GM12878 (cell line): ENCODE measurements around the gene TGM5. TPM values are rescaled to one million over a fixed set of nuclear protein-coding genes. Genes with fewer than 3 reads are reported as not detected.
A peak's percentile ranks its signal among the peaks of the same experiment; 100 is the strongest.

ENCODE experiments used
- ATAC-seq: fragments of 200-7000 bp; cut with Tn5 transposase; 3 replicates; pipeline ENCODE4 v1.9.1; 2020; ENCODE audit warnings: mild to moderate bottlenecking, moderate library complexity
- BruUV-seq: library from RNA; stranded (reverse); fragments of 400-500 nt; replicated peaks from 2 replicates; lab custom pipeline; 2021; lab: Mats Ljungman, UMichigan
- CTCF ChIA-PET: fragments of 300-600 bp; sonication (Branson Sonifier 250); formaldehyde crosslinking; extraction: SDS; loops from one replicate; lab custom pipeline; 2021; ENCODE audit warnings: inconsistent platforms; lab: Yijun Ruan, JAX
- POLR2A ChIA-PET: fragments of 350-600 bp; formaldehyde crosslinking; extraction: SDS; loops from one replicate; lab custom pipeline; 2021; ENCODE audit warnings: inconsistent platforms; lab: Charles Lee
- RAD21 ChIA-PET: fragments of 300-600 bp; sonication (Branson Sonifier 250); formaldehyde crosslinking; loops from one replicate; lab custom pipeline; 2023; ENCODE audit warnings: antibody characterized with exemption; ENCODE audit not compliant: unreplicated experiment; lab: Charles Lee
- SMC1A ChIA-PET: fragments of 300-600 bp; sonication (Branson Sonifier 250); formaldehyde crosslinking; loops from one replicate; lab custom pipeline; 2023; ENCODE audit not compliant: unreplicated experiment, uncharacterized antibody; lab: Charles Lee
- DNase-seq: peaks from one replicate; pipeline ENCODE4 v3.0.0-alpha.2; 2011; ENCODE audit warnings: low read depth, low spot score
- FAIRE-seq: peaks from 3 replicates; lab custom pipeline; 2011; peaks lifted over from hg19 to GRCh38; lab: Jason Lieb, UNC
- H2AFZ ChIP-seq: 2 replicates; pipeline ENCODE4 v1.6.0; 2011; ENCODE audit warnings: low read depth, low read length, control low read depth; ENCODE audit not compliant: control insufficient read depth
- H3K27ac ChIP-seq: 2 replicates; pipeline ENCODE4 v1.5.1; 2011; ENCODE audit warnings: control low read depth; ENCODE audit not compliant: control insufficient read depth, insufficient read depth
- H3K27me3 ChIP-seq, 2 experiments: replicated peaks in 1 of 2; 2 replicates each; pipeline versions ENCODE4 v1.6.0 to v1.6.1; 2011; ENCODE audit warnings: low read length in 1 of 2; ENCODE audit not compliant: control insufficient read depth in 2 of 2, insufficient read depth in 2 of 2
- H3K36me3 ChIP-seq, 2 experiments: 2 replicates each; pipeline ENCODE4 v1.5.1; 2011; ENCODE audit warnings: low read length in 1 of 2; ENCODE audit not compliant: control insufficient read depth in 2 of 2, insufficient read depth in 2 of 2
- H3K4me1 ChIP-seq: 2 replicates; pipeline ENCODE4 v1.6.1; 2011; ENCODE audit warnings: mild to moderate bottlenecking, low read length, moderate library complexity, mixed read lengths; ENCODE audit not compliant: control insufficient read depth, insufficient read depth
- H3K4me2 ChIP-seq: 2 replicates; pipeline ENCODE4 v1.6.0; 2011; ENCODE audit warnings: control low read depth; ENCODE audit not compliant: control insufficient read depth, insufficient read depth
- H3K4me3 ChIP-seq: fragments of 200-600 bp; sonication (generic); 2 replicates; pipeline ENCODE4 v1.5.1; 2016
- H3K79me2 ChIP-seq: 2 replicates; pipeline ENCODE4 v1.6.0; 2011; ENCODE audit warnings: low read length; ENCODE audit not compliant: control insufficient read depth, insufficient read depth
- H3K9ac ChIP-seq: 2 replicates; pipeline ENCODE4 v1.8.0; 2011; ENCODE audit warnings: low read length, control low read depth, mixed read lengths; ENCODE audit not compliant: control insufficient read depth, insufficient read depth
- H3K9me3 ChIP-seq: replicated peaks from 3 replicates; pipeline ENCODE4 v1.5.1; 2011; ENCODE audit warnings: mild to moderate bottlenecking, low read length; ENCODE audit not compliant: control insufficient read depth, insufficient read depth
- H4K20me1 ChIP-seq: 2 replicates; pipeline ENCODE4 v1.6.0; 2011; ENCODE audit not compliant: control insufficient read depth, insufficient read depth
- CHD1 ChIP-seq: IDR thresholded peaks from 2 replicates; pipeline ENCODE4 v1.6.1; 2012; ENCODE audit warnings: low read depth, low read length, improper control_type of control experiment
- IRF4 ChIP-seq: IDR thresholded peaks from 2 replicates; pipeline ENCODE4 v1.6.1; 2011; ENCODE audit warnings: low read depth, low read length
- NBN ChIP-seq: fragments of 450-650 bp; IDR thresholded peaks from 2 replicates; pipeline ENCODE4 v1.6.1; 2016
- POLR2AphosphoS2 ChIP-seq: IDR thresholded peaks from 2 replicates; pipeline ENCODE4 v1.6.1; 2011; ENCODE audit warnings: low read depth, mild to moderate bottlenecking, low read length, improper control_type of control experiment, moderate library complexity
- STAT1 ChIP-seq: fragments of 450-650 bp; conservative IDR thresholded peaks from 2 replicates; pipeline ENCODE4 v1.6.1; 2014; ENCODE audit warnings: antibody characterized with exemption, mild to moderate bottlenecking
- SUZ12 ChIP-seq: fragments of 200-600 bp; sonication (generic); IDR thresholded peaks from one replicate; pipeline ENCODE4 v1.6.1; 2018; ENCODE audit warnings: antibody characterized with exemption, mild to moderate bottlenecking; ENCODE audit not compliant: unreplicated experiment
- WGBS: methylation state at CpG from one replicate; pipeline ENCODE4 v1.1.6; 2016; ENCODE audit warnings: low lambda C conversion rate; ENCODE audit not compliant: insufficient replicate concordance, insufficient coverage; ENCODE audit errors: missing lambda C conversion rate; 5-methylcytosine and 5-hydroxymethylcytosine counted together
- in situ Hi-C: fragments of 300-500 bp; cut with MboI; formaldehyde crosslinking; loops from 9 replicates; pipeline ENCODE4 v1.14.3; 2018; ENCODE audit warnings: mixed read lengths
- intact Hi-C: fragments of 100-400 bp; cut with micrococcal nuclease; formaldehyde crosslinking; loops from one replicate; pipeline ENCODE4 v1.14.2; 2022; ENCODE audit not compliant: unreplicated experiment
- polyA plus RNA-seq, 11 experiments: library from polyadenylated mRNA; depleted of rRNA in 4 of 11; unstranded in 6 of 11; stranded (reverse) in 5 of 11; fragments of >200 nt; fragmentation: Nextera tagmentation in 4 of 11; fragmentation: Illumina TruSeq in 1 of 11; extraction: Ambion mirVana in 4 of 11; extraction: Trizol in 1 of 11; gene quantifications; 1 replicate in 1 of 11; 2 replicates in 10 of 11; pipeline versions ENCODE4 v1.2.1 to v1.2.3, GENCODE V29; 2011 to 2016; ENCODE audit warnings: inconsistent platforms in 2 of 11, missing spikeins in 2 of 11, low read depth in 1 of 11
- total RNA-seq, 4 experiments: library from RNA; depleted of rRNA in 3 of 4; stranded (reverse); fragments of >200 nt in 3 of 4; fragmentation: Illumina TruSeq in 1 of 4; extraction: Trizol in 1 of 4; gene quantifications; 2 replicates each; pipeline versions ENCODE4 v1.2.1 to v1.2.3, GENCODE V29; 2013 to 2021
- TF ChIP-seq, protein P1 (sequence below): fragments of 450-650 bp; IDR thresholded peaks from 2 replicates; pipeline ENCODE4 v1.6.1; 2017; ENCODE audit warnings: mild to moderate bottlenecking, moderate library complexity
- TF ChIP-seq, protein P2 (sequence below): fragments of 450-650 bp; IDR thresholded peaks from 2 replicates; pipeline ENCODE4 v1.6.1; 2017; ENCODE audit warnings: mild to moderate bottlenecking

The TGM5 gene
- total and polyA plus RNA-seq, 10 of the 15 experiments (the other 5 are each of a cell fraction or from before 2014, with no cell fraction given) = 4.4 to 27.1 (median 5.6) TPM

DNA sequence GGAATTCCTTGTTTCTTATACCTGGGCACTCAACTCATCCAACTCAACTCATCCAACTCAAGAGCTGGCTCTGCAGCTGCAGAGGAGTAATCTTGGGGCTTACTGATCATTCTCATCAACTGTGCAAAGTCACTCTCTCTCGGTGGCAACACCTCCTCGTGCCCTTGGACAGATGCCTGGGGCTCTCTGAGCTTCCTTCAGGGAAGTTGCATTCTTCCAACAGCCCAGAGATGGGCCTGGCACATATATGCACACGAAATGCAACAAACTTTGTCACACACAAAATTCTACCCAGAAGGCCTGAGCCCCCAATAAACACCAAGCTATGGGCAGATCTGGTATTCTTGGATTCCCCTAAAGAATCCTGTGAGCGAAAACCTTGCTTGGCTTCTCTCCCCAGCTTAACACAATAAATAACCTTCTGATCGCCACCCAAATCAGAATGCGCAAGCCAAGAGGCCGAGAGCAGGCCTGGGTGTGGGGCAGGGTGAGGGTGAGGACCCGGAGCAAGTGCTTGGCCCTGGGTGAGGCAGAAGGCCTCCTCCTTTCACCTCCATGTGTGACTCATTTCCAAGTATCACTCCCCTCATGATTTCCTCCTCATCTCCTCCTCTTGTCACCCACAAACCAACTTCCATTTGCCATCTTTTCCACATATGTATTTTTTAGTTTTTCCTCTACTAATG, 15.4 kb downstream of the TGM5 start:
- intact Hi-C loops = no loop called here
- no peak for ATAC-seq
- no peak overlapping the region; the same call in 1 of the 2 replicates for H3K4me2 ChIP-seq
- in situ Hi-C loops = no loop called here
- no peaks in the 10 kb centered on the region for H3K27me3 ChIP-seq
- ChIA-PET POLR2A (interaction anchor here (0.6 to 1.3 kb wide), 4 partner anchors 10 to 23 kb away, joined by 3 to 9 read pairs (median 6); no protein-coding TSS in a partner anchor), RAD21 (interaction anchor here (0.9 to 7.9 kb wide), 5 partner anchors 10 to 144 kb away, joined by 3 to 76 read pairs (median 12); partner anchors contain the start of gene TGM5), SMC1A (interaction anchor here (1.1 to 4.9 kb wide), 11 partner anchors 9 to 58 kb away, joined by 3 to 46 read pairs (median 5); no protein-coding TSS in a partner anchor), CTCF (interaction anchor here (1.0 to 8.9 kb wide), 7 partner anchors 10 to 47 kb away, joined by 5 to 86 read pairs (median 7); no protein-coding TSS in a partner anchor)
- TF ChIP-seq NBN (no peak), CHD1 (0 out of 2 replicates have a peak, but pooled peaks have one; percentile 24), POLR2AphosphoS2 (no peak), SUZ12 (no peak)
- BruUV-seq = no TSS peak
- H3K4me1 ChIP-seq = peaks cover 54% of the 10 kb centered on the region
- no peaks in the 10 kb centered on the region for H4K20me1 ChIP-seq
- H3K27ac ChIP-seq = peak overlapping the region; percentile 1; the same call in 1 of the 2 replicates
- H3K36me3 ChIP-seq = no peaks in the 10 kb centered on the region
- no peak overlapping the region for H3K4me3 ChIP-seq
- H3K9ac ChIP-seq = no peak overlapping the region
- DNase-seq = no peak
- WGBS = 97% methylated on average over 8 of the region's 8 CpGs
- no peak for FAIRE-seq
- H3K9me3 ChIP-seq = no peaks in the 10 kb centered on the region
- H2AFZ ChIP-seq = no peak overlapping the region
- H3K79me2 ChIP-seq = no peaks in the 10 kb centered on the region

DNA sequence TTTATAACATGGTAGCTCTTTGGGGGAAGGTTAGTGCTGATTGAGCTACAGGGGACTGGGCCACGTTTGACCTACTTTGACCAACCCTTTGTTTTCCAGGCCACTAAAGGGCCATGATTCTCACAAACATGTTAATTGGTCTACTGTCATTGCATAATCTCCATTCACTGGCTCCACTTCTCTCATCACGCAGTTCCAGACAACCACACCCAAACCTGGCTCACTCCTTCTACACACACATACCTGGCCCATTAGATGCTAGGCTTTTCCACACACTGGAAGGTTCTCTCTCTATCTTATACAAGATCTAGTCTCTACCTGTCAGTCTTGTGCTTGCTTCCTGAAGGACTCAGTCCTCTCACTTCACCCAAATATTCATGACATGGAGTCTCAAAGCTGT, 15.9 kb downstream of the TGM5 start:
- Histone ChIP-seq H3K4me1 (peaks cover 54% of the 10 kb centered on the region), H3K27me3 (no peaks in the 10 kb centered on the region), H3K4me3 (no peak overlapping the region), H2AFZ (no peak overlapping the region), H3K9ac (no peak overlapping the region), H3K4me2 (no peak overlapping the region; the same call in 1 of the 2 replicates), H3K79me2 (no peaks in the 10 kb centered on the region), H3K9me3 (no peaks in the 10 kb centered on the region), H3K36me3 (no peaks in the 10 kb centered on the region), H3K27ac (no peak overlapping the region), H4K20me1 (no peaks in the 10 kb centered on the region)
- BruUV-seq = no TSS peak
- RAD21 ChIA-PET = interaction anchor here (0.9 to 7.9 kb wide), 6 partner anchors 9 to 143 kb away, joined by 3 to 76 read pairs (median 8); partner anchors contain the start of gene TGM5
- DNase-seq (no peak), ATAC-seq (no peak), FAIRE-seq (no peak)
- WGBS = 71% methylated on average over 2 of the region's 2 CpGs
- POLR2A ChIA-PET = interaction anchor here (0.6 to 1.3 kb wide), 5 partner anchors 9 to 23 kb away, joined by 3 to 9 read pairs (median 3); no protein-coding TSS in a partner anchor
- CTCF ChIA-PET = interaction anchor here (1.0 to 8.9 kb wide), 7 partner anchors 10 to 47 kb away, joined by 5 to 86 read pairs (median 7); no protein-coding TSS in a partner anchor
- SMC1A ChIA-PET = interaction anchor here (1.2 to 4.9 kb wide), 11 partner anchors 8 to 58 kb away, joined by 3 to 46 read pairs (median 5); no protein-coding TSS in a partner anchor
- intact Hi-C loops = no loop called here
- TF ChIP-seq, protein P1, sequence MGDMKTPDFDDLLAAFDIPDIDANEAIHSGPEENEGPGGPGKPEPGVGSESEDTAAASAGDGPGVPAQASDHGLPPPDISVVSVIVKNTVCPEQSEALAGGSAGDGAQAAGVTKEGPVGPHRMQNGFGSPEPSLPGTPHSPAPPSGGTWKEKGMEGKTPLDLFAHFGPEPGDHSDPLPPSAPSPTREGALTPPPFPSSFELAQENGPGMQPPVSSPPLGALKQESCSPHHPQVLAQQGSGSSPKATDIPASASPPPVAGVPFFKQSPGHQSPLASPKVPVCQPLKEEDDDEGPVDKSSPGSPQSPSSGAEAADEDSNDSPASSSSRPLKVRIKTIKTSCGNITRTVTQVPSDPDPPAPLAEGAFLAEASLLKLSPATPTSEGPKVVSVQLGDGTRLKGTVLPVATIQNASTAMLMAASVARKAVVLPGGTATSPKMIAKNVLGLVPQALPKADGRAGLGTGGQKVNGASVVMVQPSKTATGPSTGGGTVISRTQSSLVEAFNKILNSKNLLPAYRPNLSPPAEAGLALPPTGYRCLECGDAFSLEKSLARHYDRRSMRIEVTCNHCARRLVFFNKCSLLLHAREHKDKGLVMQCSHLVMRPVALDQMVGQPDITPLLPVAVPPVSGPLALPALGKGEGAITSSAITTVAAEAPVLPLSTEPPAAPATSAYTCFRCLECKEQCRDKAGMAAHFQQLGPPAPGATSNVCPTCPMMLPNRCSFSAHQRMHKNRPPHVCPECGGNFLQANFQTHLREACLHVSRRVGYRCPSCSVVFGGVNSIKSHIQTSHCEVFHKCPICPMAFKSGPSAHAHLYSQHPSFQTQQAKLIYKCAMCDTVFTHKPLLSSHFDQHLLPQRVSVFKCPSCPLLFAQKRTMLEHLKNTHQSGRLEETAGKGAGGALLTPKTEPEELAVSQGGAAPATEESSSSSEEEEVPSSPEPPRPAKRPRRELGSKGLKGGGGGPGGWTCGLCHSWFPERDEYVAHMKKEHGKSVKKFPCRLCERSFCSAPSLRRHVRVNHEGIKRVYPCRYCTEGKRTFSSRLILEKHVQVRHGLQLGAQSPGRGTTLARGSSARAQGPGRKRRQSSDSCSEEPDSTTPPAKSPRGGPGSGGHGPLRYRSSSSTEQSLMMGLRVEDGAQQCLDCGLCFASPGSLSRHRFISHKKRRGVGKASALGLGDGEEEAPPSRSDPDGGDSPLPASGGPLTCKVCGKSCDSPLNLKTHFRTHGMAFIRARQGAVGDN = peak; percentile 17; the same call in 1 of the 2 replicates
- TF ChIP-seq STAT1 = no peak
- TF ChIP-seq, protein P2, sequence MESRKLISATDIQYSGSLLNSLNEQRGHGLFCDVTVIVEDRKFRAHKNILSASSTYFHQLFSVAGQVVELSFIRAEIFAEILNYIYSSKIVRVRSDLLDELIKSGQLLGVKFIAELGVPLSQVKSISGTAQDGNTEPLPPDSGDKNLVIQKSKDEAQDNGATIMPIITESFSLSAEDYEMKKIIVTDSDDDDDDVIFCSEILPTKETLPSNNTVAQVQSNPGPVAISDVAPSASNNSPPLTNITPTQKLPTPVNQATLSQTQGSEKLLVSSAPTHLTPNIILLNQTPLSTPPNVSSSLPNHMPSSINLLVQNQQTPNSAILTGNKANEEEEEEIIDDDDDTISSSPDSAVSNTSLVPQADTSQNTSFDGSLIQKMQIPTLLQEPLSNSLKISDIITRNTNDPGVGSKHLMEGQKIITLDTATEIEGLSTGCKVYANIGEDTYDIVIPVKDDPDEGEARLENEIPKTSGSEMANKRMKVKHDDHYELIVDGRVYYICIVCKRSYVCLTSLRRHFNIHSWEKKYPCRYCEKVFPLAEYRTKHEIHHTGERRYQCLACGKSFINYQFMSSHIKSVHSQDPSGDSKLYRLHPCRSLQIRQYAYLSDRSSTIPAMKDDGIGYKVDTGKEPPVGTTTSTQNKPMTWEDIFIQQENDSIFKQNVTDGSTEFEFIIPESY = no peak
- no peak for TF ChIP-seq IRF4
- in situ Hi-C loops = no loop called here
